Activated CD4-positive, alpha-beta T cell treated with anti-CD3 and anti-CD28 coated beads, Interleukin-2, Interleukin-4, amounts not matched to agents 100 ng/mL and 50 ng/mL, durations not matched to agents 16 hours and 8 hours (primary cell): Measurements from ENCODE around the gene DNAH14.
"Not testable (repeated sequence)": the region's sequence is repeated elsewhere in the genome, so short reads cannot be mapped to it uniquely, and the experiment has no call there.

Experiments
- DNase-seq: peaks from one replicate; pipeline ENCODE4 v3.0.0-alpha.2; 2020; ENCODE audit warnings: low spot score

DNAH14 gene

GRCh38 chr1:225152061-225152460, 222.6 kb downstream of the DNAH14 start:
- DNase-seq, result no peak

GRCh38 chr1:225155555-225155954, 226.1 kb downstream of the DNAH14 start:
- DNase-seq, result peak; percentile 0

DNA sequence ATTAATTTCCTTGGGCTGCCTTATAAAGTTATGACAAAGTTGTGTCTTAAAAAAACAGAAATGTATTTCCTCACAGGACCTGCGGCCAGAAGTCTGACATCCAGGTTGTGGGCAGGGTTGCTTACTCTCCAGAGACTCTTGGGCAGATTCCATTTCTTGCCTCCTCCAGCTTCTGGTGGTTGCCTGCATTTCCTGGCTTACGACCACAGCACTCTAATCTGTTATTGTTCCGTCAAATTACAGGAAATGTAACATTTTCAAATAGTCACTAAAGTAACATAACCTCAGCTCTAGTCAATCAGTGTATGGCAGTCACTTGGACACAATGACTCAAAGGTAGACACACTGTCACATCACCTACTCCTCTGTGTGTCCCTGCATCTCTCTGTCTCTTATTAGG, 226.8 kb downstream of the DNAH14 start:
- peak; percentile 8 for DNase-seq

- DNase-seq, result no peak
These were observed 228.8 kb downstream of the DNAH14 start for GRCh38 chr1:225158291-225158690.

DNA sequence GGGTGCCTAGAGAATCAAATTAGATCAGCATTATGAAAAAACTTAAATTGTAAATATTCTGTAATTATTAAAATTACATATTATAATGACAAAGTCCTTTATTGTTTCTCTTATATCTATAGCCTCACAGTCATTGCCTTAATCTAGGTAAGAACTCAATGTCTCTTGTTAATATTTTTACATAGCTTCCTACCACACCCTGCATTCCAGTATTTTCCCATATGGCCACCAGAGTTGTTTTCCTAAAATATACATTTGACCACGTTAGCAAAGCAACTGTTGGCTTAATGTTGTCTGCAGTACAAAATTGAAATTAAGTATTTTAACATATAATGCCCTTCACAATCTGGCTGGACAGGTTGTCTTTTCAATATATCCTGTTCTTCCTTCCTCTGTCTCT, 230.3 kb downstream of the DNAH14 start:
- DNase-seq, result no peak

DNA sequence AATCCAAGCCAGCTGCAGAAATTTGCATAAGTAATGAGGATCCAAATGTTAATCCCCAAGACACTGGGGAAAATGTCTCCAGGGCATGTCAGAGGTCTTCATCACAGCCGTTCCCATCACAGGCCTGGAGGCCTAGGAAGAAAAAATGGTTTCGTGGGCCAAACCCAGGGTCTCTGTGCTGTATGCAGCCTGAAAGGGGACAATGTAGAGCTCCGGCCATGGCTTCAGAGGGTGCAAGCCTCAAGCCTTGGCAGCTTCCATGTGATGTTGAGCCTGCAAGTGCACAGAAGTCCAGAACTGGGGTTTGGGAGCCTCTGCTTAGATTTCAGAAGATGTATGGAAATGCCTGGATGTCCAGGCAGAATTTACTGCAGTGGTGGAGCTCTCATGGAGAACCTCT, 247.9 kb downstream of the DNAH14 start:
- not testable (repeated sequence) for DNase-seq

GRCh38 chr1:225179686-225180085, 250.2 kb downstream of the DNAH14 start:
- DNase-seq, result no peak

DNA sequence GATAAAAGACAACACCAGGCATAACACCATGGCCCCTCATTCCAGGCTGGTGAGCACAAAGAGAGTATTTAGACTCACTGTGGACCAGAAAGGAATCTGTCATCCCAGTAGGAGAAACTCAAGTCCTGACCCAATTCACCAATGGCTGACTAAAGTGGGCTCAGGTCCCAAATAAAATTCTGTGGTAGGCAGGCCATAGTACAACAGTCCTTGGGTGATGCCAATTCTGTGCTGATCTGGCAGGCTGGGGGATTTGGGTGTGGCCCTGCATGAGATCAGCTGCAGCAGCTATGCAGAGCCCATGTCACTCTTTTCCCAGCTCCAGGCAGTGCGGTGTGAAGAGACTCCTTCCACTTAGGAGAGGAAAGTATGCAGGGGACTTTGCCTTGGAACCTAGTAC, 253.2 kb downstream of the DNAH14 start:
- no peak for DNase-seq

DNA sequence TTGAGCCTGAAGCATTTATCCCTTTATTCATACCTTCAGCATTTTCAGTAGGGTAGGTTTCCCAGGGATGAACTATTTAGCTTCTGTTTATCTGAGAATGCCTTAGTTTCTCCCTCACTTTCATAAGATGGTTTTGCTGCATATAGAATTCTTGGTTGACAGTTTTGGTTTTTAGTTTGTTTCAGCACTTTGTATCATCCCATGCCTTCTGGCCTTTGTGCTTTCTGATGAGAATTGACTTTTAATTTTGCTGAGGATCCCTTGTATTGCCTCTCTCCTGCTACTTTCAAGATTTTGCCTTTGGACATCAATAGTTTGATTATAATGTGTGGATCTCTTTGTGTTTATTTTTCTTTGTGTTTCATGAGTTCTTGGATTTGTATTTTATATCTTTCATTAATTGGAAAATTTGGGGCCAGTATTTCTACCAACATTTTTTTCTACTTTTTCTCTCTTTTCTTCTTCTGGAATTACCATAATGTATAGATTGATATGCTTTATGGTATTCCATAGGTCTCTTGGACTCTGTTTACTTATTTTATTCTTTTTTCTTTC, 261.8 kb downstream of the DNAH14 start:
- no peak for DNase-seq

DNA sequence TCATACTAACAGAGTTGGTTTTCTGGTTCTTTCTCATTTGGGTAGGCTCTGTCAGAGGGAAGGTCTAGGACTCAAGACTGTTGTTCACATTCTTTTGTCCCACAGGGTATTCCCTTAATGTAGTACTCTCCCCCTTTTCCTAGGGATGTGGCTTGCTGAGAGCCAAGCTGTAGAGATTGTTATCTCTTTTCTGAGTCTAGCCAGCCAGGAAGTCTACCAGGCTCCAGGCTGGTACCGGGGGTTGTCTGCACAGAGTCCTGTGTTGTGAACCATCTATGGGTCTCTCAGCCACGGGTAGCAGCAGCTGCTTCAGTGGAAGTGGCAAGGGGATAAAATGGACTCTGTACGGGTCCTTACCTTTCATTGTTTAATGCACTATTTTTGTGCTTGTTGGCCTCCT, 272.0 kb downstream of the DNAH14 start:
- DNase-seq, result no peak

DNA sequence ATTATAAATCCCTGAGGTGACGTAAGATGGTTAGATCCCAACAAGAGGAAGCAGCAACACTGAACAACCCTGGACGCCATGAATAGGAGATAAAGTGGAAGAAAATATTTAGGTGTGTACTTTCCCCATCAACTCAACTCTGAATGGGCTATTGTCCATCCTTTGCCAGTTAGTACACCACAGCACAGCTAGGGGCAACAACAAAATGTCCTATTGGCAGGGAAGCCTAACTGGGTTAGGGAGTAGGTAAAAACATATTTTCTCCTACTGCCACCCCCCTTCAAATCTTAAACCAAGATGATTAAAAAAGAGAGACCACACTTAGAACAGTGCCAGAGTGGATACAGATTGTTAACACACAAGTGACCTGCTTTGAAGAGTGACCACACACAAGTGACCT, 278.3 kb downstream of the DNAH14 start:
- DNase-seq, result no peak

DNA sequence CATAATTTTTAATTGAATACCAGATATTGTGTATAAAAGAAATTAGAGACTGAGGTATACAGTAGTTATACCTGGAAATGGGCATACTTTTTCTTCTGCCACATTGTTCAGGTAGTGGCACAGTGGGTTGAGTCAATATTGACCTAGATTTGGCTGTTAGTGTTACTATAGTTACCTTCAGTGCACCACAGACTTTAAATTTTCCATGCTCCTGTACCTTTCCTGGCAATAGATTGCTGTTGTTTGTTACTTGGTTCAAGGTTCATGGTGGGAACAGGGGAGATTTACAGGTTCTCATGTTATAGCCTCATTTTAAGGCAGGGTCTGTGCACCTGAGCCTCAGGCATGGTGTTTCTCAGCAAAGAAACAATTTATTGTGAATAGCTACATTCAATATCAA, 279.7 kb downstream of the DNAH14 start:
- DNase-seq, result no peak

DNA sequence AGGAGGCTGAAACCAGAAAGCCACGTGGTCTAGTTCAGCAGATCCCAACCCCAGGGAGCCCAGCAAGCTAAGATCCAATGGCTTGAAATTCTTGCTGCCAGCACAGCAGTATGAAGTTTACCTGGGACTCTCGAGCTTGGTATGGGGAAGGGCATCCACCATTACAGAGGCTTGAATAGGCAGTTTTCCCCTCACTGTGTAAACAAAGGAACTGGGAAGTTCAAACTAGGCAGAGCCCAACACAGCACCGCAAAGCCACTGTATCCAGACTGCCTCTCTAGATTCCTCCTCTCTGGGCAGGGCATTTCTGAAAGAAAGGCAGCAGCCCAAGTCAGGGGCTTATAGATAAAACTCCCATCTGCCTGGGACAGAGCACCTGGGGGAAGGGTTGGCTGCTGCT, 280.7 kb downstream of the DNAH14 start:
- not testable (repeated sequence) for DNase-seq

DNA sequence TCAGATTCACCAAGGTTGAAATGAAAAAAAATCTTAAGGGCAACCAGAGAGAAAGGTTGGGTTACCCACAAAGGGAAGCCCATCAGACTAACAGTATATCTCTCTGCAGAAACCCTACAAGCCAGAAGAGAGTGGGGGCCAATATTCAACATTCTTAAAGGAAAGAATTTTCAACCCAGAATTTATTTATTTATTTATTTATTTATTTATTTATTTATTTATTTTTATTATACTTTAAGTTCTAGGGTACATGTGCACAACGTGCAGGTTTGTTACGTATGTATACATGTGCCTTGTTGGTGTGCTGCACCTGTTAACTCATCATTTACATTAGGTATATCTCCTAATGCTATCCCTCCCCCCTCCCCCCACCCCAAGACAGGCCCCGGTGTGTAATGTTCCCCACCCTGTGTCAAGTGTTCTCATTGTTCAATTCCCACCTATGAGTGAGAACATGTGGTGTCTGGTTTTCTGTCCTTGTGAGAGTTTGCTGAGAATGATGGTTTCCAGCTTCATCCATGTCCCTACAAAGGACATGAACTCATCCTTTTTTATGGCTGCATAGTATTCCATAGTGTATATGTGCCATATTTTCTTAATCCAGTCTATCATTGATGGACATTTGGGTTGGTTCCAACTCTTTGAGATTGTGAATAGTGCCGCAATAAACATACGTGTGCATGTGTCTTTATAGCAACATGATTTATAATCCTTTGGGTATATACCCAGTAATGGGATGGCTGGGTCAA, 282.4 kb downstream of the DNAH14 start:
- DNase-seq, result not testable (repeated sequence)

GRCh38 chr1:225224287-225224686, 294.8 kb downstream of the DNAH14 start:
- DNase-seq, result no peak

- no peak for DNase-seq
These were observed 296.2 kb downstream of the DNAH14 start for GRCh38 chr1:225225681-225226080.

DNA sequence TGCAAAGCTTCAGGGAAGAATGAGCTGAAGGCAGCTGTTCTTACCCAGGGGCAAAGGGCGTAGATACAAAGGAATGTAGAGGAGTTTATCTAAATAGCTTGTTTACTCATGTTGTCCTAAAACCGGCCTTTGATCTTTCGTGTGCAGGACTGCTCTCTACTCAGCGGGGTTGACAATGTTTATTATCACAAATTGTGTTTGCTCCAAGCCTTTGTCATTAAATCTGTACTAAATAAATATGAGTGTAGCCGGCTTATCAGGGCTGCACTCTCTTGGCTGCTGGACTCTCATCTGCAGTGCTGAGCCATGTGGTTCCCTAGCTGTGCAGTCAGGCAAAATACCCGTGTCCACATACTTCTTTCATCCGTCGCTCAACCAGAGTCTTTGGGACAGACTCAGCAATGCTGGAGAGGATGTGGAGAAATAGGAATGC, 299.4 kb downstream of the DNAH14 start:
- DNase-seq, result no peak

DNA sequence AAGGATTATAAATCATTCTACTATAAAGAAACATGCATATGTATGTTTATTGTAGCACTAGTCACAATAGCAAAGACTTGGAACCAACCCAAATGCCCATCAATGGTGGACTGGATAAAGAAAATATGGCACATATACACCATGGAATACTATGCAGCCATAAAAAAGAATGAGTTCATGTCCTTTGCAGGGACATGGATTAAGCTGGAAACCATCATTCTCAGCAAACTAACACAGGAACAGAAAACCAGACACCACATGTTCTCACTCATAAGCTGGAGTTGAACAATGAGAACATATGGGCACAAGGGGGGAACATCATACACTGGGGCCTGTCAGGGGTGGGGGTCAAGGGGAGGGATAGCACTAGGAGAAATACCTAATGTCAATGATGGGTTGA, 300.0 kb downstream of the DNAH14 start:
- DNase-seq, result not testable (repeated sequence)

- no peak for DNase-seq
These were observed 301.0 kb downstream of the DNAH14 start for GRCh38 chr1:225230483-225230882.

DNA sequence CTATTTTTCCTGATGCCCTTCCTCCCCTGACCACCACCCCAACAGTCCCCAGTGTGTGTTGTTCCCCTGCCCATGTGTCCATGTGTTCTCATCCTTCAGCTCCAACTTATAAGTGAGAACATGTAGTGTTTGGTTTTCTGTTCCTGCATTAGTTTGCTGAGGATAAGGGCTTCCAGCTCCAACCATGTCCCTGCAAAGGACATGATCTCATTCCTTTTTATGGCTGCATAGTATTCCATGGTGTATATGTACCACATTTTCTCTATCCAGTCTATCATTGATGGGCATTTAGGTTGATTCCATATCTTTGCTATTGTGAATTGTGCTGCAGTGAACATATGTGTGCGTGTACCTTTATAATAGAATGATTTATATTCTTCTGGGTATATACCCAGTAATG, 303.5 kb downstream of the DNAH14 start:
- DNase-seq, result not testable (repeated sequence)

- no peak for DNase-seq
These were observed 313.1 kb downstream of the DNAH14 start for GRCh38 chr1:225242611-225243010.

DNA sequence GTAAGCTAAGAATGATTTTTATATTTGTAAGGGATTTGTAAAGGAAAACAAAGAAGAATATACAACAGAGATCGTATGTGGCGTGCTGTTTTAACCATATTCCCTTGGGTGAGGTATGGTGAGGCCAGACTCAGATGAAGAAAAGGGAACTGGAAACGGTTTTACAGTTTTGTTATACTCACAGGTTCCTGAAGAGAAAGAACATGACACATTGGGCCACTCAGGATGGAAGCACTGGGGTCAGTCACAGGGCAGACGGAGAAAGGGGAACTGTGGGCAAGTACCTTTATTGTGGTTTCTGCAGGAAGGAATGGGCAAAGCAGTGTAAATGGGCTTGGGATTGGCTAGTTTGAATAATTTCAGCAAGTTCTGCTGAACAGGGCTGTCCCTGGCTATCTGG, 321.0 kb downstream of the DNAH14 start:
- no peak for DNase-seq

DNA sequence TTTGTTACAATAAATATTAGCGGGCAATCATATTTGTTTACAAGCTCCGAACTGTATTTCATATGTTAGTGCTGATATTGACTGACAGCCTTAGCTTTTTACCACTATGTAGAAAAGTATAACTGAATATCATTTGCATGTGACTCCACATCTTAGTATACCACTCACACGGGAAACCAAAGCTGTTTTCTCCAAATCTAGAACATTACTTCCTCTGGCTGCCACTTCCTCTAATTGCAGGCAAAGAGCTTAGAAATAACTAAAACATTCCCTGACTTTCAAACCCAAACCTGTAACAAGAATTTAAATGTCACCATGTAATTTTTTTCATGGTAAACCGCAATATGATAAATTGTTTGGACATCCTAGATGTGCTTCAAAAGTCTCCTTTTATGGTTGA, 323.7 kb downstream of the DNAH14 start:
- DNase-seq, result no peak

GRCh38 chr1:225253784-225254183, 324.3 kb downstream of the DNAH14 start:
- no peak for DNase-seq
